DND-41 (cell line): Measurements from ENCODE around the gene NDUFA13.

ENCODE experiments used
- EZH2 ChIP-seq: IDR thresholded peaks from 3 replicates; pipeline ENCODE4 v1.6.1; 2012; ENCODE audit warnings: borderline replicate concordance, low read depth, mild to moderate bottlenecking, moderate library complexity, low read length, inconsistent platforms; ENCODE audit not compliant: severe bottlenecking
- TF ChIP-seq, protein P1 (sequence below): IDR thresholded peaks from 2 replicates; pipeline ENCODE4 v1.5.1; 2012; ENCODE audit warnings: borderline replicate concordance, low read length, moderate library complexity, mild to moderate bottlenecking; ENCODE audit not compliant: poor library complexity, severe bottlenecking; ENCODE audit errors: extremely low read depth

DNA sequence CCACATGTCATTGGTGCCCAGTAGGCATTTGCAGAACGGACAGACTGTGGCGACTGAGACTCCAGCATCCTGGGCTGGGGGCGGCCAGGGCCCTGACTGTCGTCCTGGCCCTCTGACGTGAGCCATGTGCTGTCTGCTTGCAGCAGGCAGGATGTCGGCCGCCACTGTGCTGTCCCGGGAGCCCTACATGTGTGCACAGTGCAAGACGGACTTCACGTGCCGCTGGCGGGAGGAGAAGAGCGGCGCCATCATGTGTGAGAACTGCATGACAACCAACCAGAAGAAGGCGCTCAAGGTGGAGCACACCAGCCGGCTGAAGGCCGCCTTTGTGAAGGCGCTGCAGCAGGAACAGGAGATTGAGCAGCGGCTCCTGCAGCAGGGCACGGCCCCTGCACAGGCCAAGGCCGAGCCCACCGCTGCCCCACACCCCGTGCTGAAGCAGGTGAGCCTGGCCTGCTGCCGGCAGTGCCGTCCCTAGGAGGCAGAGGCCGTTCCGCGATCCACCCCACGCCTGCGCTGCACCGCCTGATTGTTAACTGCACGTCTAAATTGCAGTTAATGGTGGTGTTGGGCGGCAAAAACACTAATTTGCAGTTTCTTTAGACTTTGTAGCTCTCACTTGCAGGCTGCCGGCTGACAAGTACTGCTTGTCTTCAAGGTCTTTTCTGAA lies 14.9 kb upstream of the NDUFA13 start:
- TF ChIP-seq, protein P1, sequence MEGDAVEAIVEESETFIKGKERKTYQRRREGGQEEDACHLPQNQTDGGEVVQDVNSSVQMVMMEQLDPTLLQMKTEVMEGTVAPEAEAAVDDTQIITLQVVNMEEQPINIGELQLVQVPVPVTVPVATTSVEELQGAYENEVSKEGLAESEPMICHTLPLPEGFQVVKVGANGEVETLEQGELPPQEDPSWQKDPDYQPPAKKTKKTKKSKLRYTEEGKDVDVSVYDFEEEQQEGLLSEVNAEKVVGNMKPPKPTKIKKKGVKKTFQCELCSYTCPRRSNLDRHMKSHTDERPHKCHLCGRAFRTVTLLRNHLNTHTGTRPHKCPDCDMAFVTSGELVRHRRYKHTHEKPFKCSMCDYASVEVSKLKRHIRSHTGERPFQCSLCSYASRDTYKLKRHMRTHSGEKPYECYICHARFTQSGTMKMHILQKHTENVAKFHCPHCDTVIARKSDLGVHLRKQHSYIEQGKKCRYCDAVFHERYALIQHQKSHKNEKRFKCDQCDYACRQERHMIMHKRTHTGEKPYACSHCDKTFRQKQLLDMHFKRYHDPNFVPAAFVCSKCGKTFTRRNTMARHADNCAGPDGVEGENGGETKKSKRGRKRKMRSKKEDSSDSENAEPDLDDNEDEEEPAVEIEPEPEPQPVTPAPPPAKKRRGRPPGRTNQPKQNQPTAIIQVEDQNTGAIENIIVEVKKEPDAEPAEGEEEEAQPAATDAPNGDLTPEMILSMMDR: no peak
- TF ChIP-seq EZH2: no peak
